SK-N-SH treated with all-trans-retinoic acid at 6 μM for 48 hours (cell line): Measurements from ENCODE around the gene MYO9A.

Experiments
- ATAC-seq: fragments of 200-7000 bp; cut with Tn5 transposase; 3 replicates; pipeline ENCODE4 v1.9.1; 2020; ENCODE audit warnings: mild to moderate bottlenecking, moderate library complexity
- ARNTL ChIP-seq: fragments of 450-650 bp; formaldehyde crosslinking; IDR thresholded peaks from 2 replicates; pipeline ENCODE4 v1.5.0; 2020; ENCODE audit warnings: low read depth, mild to moderate bottlenecking, moderate library complexity, borderline replicate concordance
- CREB5 ChIP-seq: fragments of 250-450 bp; sonication (Bioruptor Pico); IDR thresholded peaks from 2 replicates; pipeline ENCODE4 v1.5.1; 2020; ENCODE audit warnings: low read depth, mild to moderate bottlenecking, moderate library complexity
- CSDC2 ChIP-seq: fragments of 250-450 bp; sonication (Bioruptor Pico); IDR thresholded peaks from 2 replicates; pipeline ENCODE4 v1.5.0; 2020; ENCODE audit warnings: mild to moderate bottlenecking, moderate library complexity
- CSRNP3 ChIP-seq: fragments of 250-450 bp; sonication (Bioruptor Pico); IDR thresholded peaks from 2 replicates; pipeline ENCODE4 v1.5.1; 2021; ENCODE audit warnings: mild to moderate bottlenecking, moderate library complexity
- ESRRG ChIP-seq: fragments of 250-450 bp; sonication (Bioruptor Pico); IDR thresholded peaks from 2 replicates; pipeline ENCODE4 v1.6.1; 2021; ENCODE audit warnings: mild to moderate bottlenecking
- GLIS3 ChIP-seq: fragments of 250-450 bp; sonication (Bioruptor Pico); IDR thresholded peaks from 2 replicates; pipeline ENCODE4 v1.5.0; 2020; ENCODE audit warnings: mild to moderate bottlenecking, moderate library complexity
- ISL1 ChIP-seq: fragments of 250-450 bp; sonication (Bioruptor Pico); IDR thresholded peaks from 2 replicates; pipeline ENCODE4 v2.1.2; 2022; ENCODE audit warnings: mild to moderate bottlenecking, moderate library complexity
- PATZ1 ChIP-seq: fragments of 250-450 bp; sonication (Bioruptor Pico); IDR thresholded peaks from 2 replicates; pipeline ENCODE4 v1.8.0; 2020; ENCODE audit warnings: mild to moderate bottlenecking, moderate library complexity, borderline replicate concordance
- POU6F1 ChIP-seq: fragments of 250-450 bp; sonication (Bioruptor Pico); IDR thresholded peaks from 2 replicates; pipeline ENCODE4 v1.8.0; 2021; ENCODE audit warnings: low read depth, mild to moderate bottlenecking, moderate library complexity, borderline replicate concordance
- PPARA ChIP-seq: fragments of 250-450 bp; sonication (Bioruptor Pico); IDR thresholded peaks from 2 replicates; pipeline ENCODE4 v1.5.0; 2020; ENCODE audit warnings: mild to moderate bottlenecking, borderline replicate concordance
- RARB ChIP-seq: fragments of 250-450 bp; sonication (Bioruptor Pico); IDR thresholded peaks from 2 replicates; pipeline ENCODE4 v1.8.0; 2021; ENCODE audit warnings: mild to moderate bottlenecking, moderate library complexity
- SNAI2 ChIP-seq: fragments of 250-450 bp; sonication (Bioruptor Pico); IDR thresholded peaks from 2 replicates; pipeline ENCODE4 v1.5.0; 2020; ENCODE audit warnings: mild to moderate bottlenecking, moderate library complexity
- TCF4 ChIP-seq: fragments of 250-450 bp; sonication (Bioruptor Pico); IDR thresholded peaks from 2 replicates; pipeline ENCODE4 v1.8.0; 2021; ENCODE audit warnings: mild to moderate bottlenecking, moderate library complexity, borderline replicate concordance
- TOX ChIP-seq: fragments of 250-450 bp; sonication (Bioruptor Pico); IDR thresholded peaks from 2 replicates; pipeline ENCODE4 v1.8.0; 2021; ENCODE audit warnings: mild to moderate bottlenecking, moderate library complexity, borderline replicate concordance
- TSHZ2 ChIP-seq: fragments of 250-450 bp; sonication (Bioruptor Pico); IDR thresholded peaks from 2 replicates; pipeline ENCODE4 v1.5.0; 2020; ENCODE audit warnings: mild to moderate bottlenecking, moderate library complexity
- ZC3H10 ChIP-seq: fragments of 250-450 bp; sonication (Bioruptor Pico); IDR thresholded peaks from 2 replicates; pipeline ENCODE4 v1.5.1; 2021; ENCODE audit warnings: mild to moderate bottlenecking, moderate library complexity
- ZFP3 ChIP-seq: fragments of 250-450 bp; sonication (Bioruptor Pico); IDR thresholded peaks from 2 replicates; pipeline ENCODE4 v1.5.0; 2020; ENCODE audit warnings: mild to moderate bottlenecking, moderate library complexity
- ZFP30 ChIP-seq: fragments of 450-650 bp; formaldehyde crosslinking; IDR thresholded peaks from 2 replicates; pipeline ENCODE4 v1.5.0; 2022; ENCODE audit warnings: mild to moderate bottlenecking, moderate library complexity
- ZNF565 ChIP-seq: fragments of 450-650 bp; formaldehyde crosslinking; conservative IDR thresholded peaks from 2 replicates; pipeline ENCODE4 v1.5.0; 2020; ENCODE audit warnings: low read depth, mild to moderate bottlenecking, moderate library complexity
- ZNF70 ChIP-seq: fragments of 450-650 bp; formaldehyde crosslinking; IDR thresholded peaks from 2 replicates; pipeline ENCODE4 v1.5.0; 2020; ENCODE audit warnings: mild to moderate bottlenecking, moderate library complexity
- ZNF8 ChIP-seq: fragments of 450-650 bp; formaldehyde crosslinking; IDR thresholded peaks from 2 replicates; pipeline ENCODE4 v1.5.0; 2020; ENCODE audit warnings: mild to moderate bottlenecking, moderate library complexity

Gene MYO9A

GRCh38 chr15:72062319-72062718, 55.6 kb downstream of the MYO9A start:
- TF ChIP-seq PATZ1 (CRISPR knock-in tag) (no peak), CREB5 (no peak), SNAI2 (CRISPR knock-in tag) (no peak), TOX (CRISPR knock-in tag) (no peak), CSDC2 (CRISPR knock-in tag) (no peak), ZNF565 (CRISPR knock-in tag) (no peak), TCF4 (CRISPR knock-in tag) (no peak), ZFP3 (CRISPR knock-in tag) (no peak), TSHZ2 (CRISPR knock-in tag) (no peak), GLIS3 (CRISPR knock-in tag) (no peak), PPARA (CRISPR knock-in tag) (no peak), ZC3H10 (CRISPR knock-in tag) (no peak), RARB (CRISPR knock-in tag) (no peak), ARNTL (no peak), ISL1 (CRISPR knock-in tag) (no peak)
- TF ChIP-seq, all 23 proteins: peak for 0
- no peak for ATAC-seq

GRCh38 chr15:72060687-72061250, 57.2 kb downstream of the MYO9A start:
- no peak for ATAC-seq
- no peak for TF ChIP-seq PATZ1 (CRISPR knock-in tag)
- TF ChIP-seq ZC3H10 (CRISPR knock-in tag), result no peak
- TF ChIP-seq CSRNP3 (CRISPR knock-in tag), result no peak
- no peak for TF ChIP-seq ESRRG (CRISPR knock-in tag)
- TF ChIP-seq ZNF8 (CRISPR knock-in tag), result no peak
- TF ChIP-seq POU6F1 (CRISPR knock-in tag), result no peak
- TF ChIP-seq RARB (CRISPR knock-in tag), result no peak
- TF ChIP-seq PPARA (CRISPR knock-in tag), result no peak
- no peak for TF ChIP-seq TOX (CRISPR knock-in tag)
- TF ChIP-seq ZNF70 (CRISPR knock-in tag), result no peak
- TF ChIP-seq TCF4 (CRISPR knock-in tag), result no peak
- TF ChIP-seq ZFP30 (CRISPR knock-in tag), result no peak
- no peak for TF ChIP-seq CREB5
- no peak for TF ChIP-seq GLIS3 (CRISPR knock-in tag)
- TF ChIP-seq, all 23 proteins: peak for 0
